Spleen (tissue), 11 donors: ENCODE data around the gene AKAP11. TPM values are rescaled to one million over a fixed set of nuclear protein-coding genes. Genes with fewer than 3 reads are reported as not detected.

Source experiments
- DNase-seq: peaks from one replicate; pipeline ENCODE4 v3.0.0-alpha.2; 2020
- H3K27ac ChIP-seq, 8 donors: fragments of 200-600 bp; sonication (generic) in 7 of 8; 1 replicate in 4 of 8; 2 replicates in 4 of 8; pipeline versions ENCODE4 v1.5.0 to v1.8.0; 2016 to 2021; ENCODE audit warnings: inconsistent platforms in 4 of 8, mild to moderate bottlenecking in 4 of 8, moderate library complexity in 1 of 8
- H3K27me3 ChIP-seq, 7 donors: fragments of 200-600 bp; sonication (generic) in 6 of 7; replicated peaks in 1 of 7; 1 replicate in 4 of 7; 2 replicates in 3 of 7; pipeline versions ENCODE4 v1.5.0 to v1.8.0; 2016 to 2021; ENCODE audit warnings: inconsistent platforms in 3 of 7, mild to moderate bottlenecking in 1 of 7
- H3K36me3 ChIP-seq, 6 donors: fragments of 200-600 bp; sonication (generic) in 5 of 6; 1 replicate in 4 of 6; 2 replicates in 2 of 6; pipeline versions ENCODE4 v1.5.0 to v1.8.0; 2016 to 2021; ENCODE audit warnings: inconsistent platforms in 2 of 6
- H3K4me1 ChIP-seq, 6 donors: fragments of 200-600 bp; sonication (generic) in 5 of 6; 1 replicate in 3 of 6; 2 replicates in 3 of 6; pipeline versions ENCODE4 v1.5.0 to v1.8.0; 2016 to 2021; ENCODE audit warnings: inconsistent platforms in 3 of 6
- H3K4me3 ChIP-seq, 8 donors: fragments of 200-600 bp; sonication (generic) in 7 of 8; 1 replicate in 4 of 8; 2 replicates in 4 of 8; pipeline versions ENCODE4 v1.5.0 to v1.8.0; 2016 to 2021; ENCODE audit warnings: inconsistent platforms in 4 of 8, mild to moderate bottlenecking in 4 of 8, moderate library complexity in 2 of 8
- H3K9me3 ChIP-seq, 8 donors: fragments of 200-600 bp; sonication (generic) in 7 of 8; 1 replicate in 4 of 8; 2 replicates in 4 of 8; pipeline versions ENCODE4 v1.5.0 to v1.8.0; 2016 to 2021; ENCODE audit warnings: inconsistent platforms in 4 of 8
- POLR2A ChIP-seq, 3 donors: fragments of 450-650 bp; IDR thresholded peaks; one replicate each; pipeline ENCODE4 v1.5.1; 2017; ENCODE audit warnings: antibody characterized with exemption in 3 of 3, mild to moderate bottlenecking in 1 of 3
- POLR2AphosphoS5 ChIP-seq, 3 donors: sonication (generic); formaldehyde crosslinking; IDR thresholded peaks; one replicate each; pipeline ENCODE4 v1.5.1; 2017; ENCODE audit warnings: antibody characterized with exemption in 3 of 3
- WGBS, 5 donors: extraction: QIAGEN DNeasy Blood & Tissue Kit in 3 of 5; methylation state at CpG; one replicate each; pipeline versions ENCODE4 v1.1.5 to v1.1.7; 2013 to 2018; 5-methylcytosine and 5-hydroxymethylcytosine counted together
- intact Hi-C: fragments of 100-400 bp; cut with DNase I; formaldehyde crosslinking; loops from one replicate; pipeline ENCODE4 v1.15.0; 2023; ENCODE audit warnings: low total_unique reads
- polyA plus RNA-seq, 3 donors: library from polyadenylated mRNA; stranded (reverse); fragments of 200-250 nt; gene quantifications; one replicate each; pipeline ENCODE4 v1.2.1, GENCODE V29; 2013
- total RNA-seq, 7 donors: library from RNA; depleted of rRNA in 3 of 7; stranded (reverse); fragments of >200 nt in 3 of 7; fragmentation: NEBNext Ultra II Directional in 4 of 7; extraction: Animal tissue kit (Norgen Biotek cat#: 25700) in 4 of 7; gene quantifications; one replicate each; pipeline versions ENCODE4 v1.1.0 to v1.2.1, GENCODE V29; 2016 to 2021
- TF ChIP-seq, protein P1 (sequence below), 11 experiments: fragments of 200-600 bp in 7 of 11; fragments of 450-650 bp in 4 of 11; sonication (generic) in 4 of 11; IDR thresholded peaks in 8 of 11; conservative IDR thresholded peaks in 3 of 11; 1 replicate in 7 of 11; 2 replicates in 4 of 11; pipeline versions ENCODE4 v1.4.0 to v1.8.0; 2016 to 2021; ENCODE audit warnings: antibody characterized with exemption in 11 of 11, inconsistent platforms in 4 of 11, mild to moderate bottlenecking in 1 of 11
- donor health status: healthy with polysubstance abuse.
- donor health status: DM: no; HTN: no; CAD: no; lungs with moderate emphysema.
- donor health status: DM: no; HTN: no; CAD: no.
- donor health status: Bipolar disorder and iron deficiency.
- donor health status: healthy.
- donor health status: DM: no; HTN: no; CAD: no.
- donor health status: DM: yes; HTN: yes; CAD: no.

AKAP11 gene
- total and polyA plus RNA-seq, 10 donors = 9.4 to 43.5 (median 37.3) TPM

DNA sequence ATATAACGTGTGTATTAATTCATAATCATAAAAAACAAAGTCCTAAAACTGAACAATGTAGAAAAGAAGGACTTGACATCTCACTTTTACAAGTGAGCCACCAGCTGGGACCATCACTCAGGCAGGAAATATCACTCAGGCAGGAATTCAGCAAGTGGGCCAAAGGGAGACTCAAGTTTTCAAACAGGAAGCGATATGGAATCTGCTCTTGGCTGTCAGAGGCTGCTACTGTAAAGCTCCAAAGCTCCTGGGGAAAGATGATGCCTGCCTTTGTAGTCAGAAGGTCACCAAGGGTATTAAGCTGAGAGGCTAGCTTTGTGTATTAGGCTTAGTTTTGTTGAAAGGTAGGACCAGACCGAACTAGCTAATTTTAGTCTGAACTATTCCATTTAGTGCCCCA is 5.5 kb upstream of the AKAP11 start:
- Histone ChIP-seq H3K27me3 (no peaks in the 10 kb centered on the region), H3K4me1 (peaks cover 0 to 8% (median 7%) of the 10 kb centered on the region in 6 donors), H3K36me3 (no peaks in the 10 kb centered on the region), H3K4me3 (no peak overlapping the region), H3K27ac (peak overlapping the region in 2 of 8 donors; percentile 3 to 31), H3K9me3 (no peaks in the 10 kb centered on the region)
- no peak for TF ChIP-seq POLR2AphosphoS5 (IDR thresholded peaks at IDR 0.05)
- no peak for TF ChIP-seq POLR2A (IDR thresholded peaks at IDR 0.05)
- TF ChIP-seq, protein P1, sequence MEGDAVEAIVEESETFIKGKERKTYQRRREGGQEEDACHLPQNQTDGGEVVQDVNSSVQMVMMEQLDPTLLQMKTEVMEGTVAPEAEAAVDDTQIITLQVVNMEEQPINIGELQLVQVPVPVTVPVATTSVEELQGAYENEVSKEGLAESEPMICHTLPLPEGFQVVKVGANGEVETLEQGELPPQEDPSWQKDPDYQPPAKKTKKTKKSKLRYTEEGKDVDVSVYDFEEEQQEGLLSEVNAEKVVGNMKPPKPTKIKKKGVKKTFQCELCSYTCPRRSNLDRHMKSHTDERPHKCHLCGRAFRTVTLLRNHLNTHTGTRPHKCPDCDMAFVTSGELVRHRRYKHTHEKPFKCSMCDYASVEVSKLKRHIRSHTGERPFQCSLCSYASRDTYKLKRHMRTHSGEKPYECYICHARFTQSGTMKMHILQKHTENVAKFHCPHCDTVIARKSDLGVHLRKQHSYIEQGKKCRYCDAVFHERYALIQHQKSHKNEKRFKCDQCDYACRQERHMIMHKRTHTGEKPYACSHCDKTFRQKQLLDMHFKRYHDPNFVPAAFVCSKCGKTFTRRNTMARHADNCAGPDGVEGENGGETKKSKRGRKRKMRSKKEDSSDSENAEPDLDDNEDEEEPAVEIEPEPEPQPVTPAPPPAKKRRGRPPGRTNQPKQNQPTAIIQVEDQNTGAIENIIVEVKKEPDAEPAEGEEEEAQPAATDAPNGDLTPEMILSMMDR (IDR thresholded peaks at IDR 0.05 in 8 of 11, conservative IDR thresholded peaks at IDR 0.05 in 3 of 11) = no peak
- intact Hi-C loops = no loop called here
- no peak for DNase-seq
- WGBS, 5 donors = 58 to 68% (median 67%) methylated on average over 3 of the region's 3 CpGs

DNA sequence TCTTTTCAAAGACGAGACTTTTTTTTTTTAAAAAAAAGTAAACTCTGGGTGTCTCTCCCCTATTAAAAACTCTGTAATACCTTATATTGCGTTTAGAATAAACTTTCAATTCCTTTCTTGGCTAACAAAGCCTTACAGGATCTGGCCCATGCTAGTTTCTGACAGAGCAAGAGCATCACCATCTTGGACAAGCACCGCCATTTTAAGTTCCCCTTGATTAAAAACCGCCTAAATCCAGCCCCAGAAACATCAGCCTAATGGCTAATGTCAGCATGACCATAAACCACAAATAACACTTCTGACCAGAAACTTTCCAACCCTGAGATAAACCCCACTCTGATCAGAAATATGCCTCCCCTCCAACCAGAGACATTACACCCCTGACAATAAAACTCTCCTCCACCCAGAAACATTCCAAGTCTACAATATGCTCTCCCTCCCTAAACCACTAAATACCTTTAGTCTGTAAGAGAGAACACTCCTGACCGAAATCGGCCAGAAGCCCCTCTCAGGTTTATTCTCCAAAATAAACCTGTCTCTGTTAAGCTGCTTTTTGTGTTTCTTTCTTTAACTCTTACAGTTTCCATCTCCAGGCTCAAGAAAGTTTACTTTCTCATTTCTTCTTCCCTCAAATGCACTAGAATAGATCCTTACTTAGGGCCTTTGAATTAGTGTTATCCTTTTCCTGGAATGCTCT is 1.6 kb upstream of the AKAP11 start:
- no peak overlapping the region for H3K27ac ChIP-seq
- WGBS, 5 donors = 94 to 98% (median 96%) methylated on average over 6 of the region's 6 CpGs
- DNase-seq = no peak
- H3K4me3 ChIP-seq = no peak overlapping the region
- H3K9me3 ChIP-seq = no peaks in the 10 kb centered on the region
- TF ChIP-seq POLR2A (IDR thresholded peaks at IDR 0.05) (no peak), POLR2AphosphoS5 (IDR thresholded peaks at IDR 0.05) (no peak)
- TF ChIP-seq, protein P1 (IDR thresholded peaks at IDR 0.05 in 8 of 11, conservative IDR thresholded peaks at IDR 0.05 in 3 of 11) = no peak
- H3K27me3 ChIP-seq = no peaks in the 10 kb centered on the region
- intact Hi-C loops = no loop called here
- H3K4me1 ChIP-seq = peaks cover 6 to 39% (median 35%) of the 10 kb centered on the region in 6 donors
- H3K36me3 ChIP-seq = no peaks in the 10 kb centered on the region

DNA sequence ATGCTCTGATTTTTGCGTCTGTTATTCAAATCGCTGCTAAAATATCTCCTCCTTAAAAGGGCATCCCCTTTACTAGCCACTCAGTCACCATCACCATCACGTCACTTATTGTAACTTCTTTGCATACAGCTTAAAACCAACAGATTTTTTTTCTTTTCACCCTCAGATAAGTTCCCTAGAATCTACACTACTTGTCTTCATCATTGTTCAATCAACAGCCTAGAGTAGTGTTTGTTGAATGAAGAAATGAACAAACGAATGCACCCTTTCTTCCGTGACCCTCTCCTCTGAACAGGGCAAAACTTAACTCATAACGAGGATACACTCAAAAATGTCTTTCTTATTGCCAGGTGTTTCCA is 1.1 kb upstream of the AKAP11 start:
- no peak for DNase-seq
- 68 to 90% (median 81%) methylated on average over 6 of the region's 6 CpGs for WGBS, 5 donors
- no peak for TF ChIP-seq POLR2AphosphoS5 (IDR thresholded peaks at IDR 0.05)
- TF ChIP-seq POLR2A (IDR thresholded peaks at IDR 0.05) = no peak
- TF ChIP-seq, protein P1 (IDR thresholded peaks at IDR 0.05 in 8 of 11, conservative IDR thresholded peaks at IDR 0.05 in 3 of 11) = no peak
- Histone ChIP-seq H3K27ac (peak overlapping the region; percentile 79 to 97 (median 95)), H3K4me3 (peak overlapping the region in 7 of 8 donors; percentile 83 to 95 (median 91)), H3K36me3 (no peaks in the 10 kb centered on the region), H3K4me1 (peaks cover 6 to 44% (median 40%) of the 10 kb centered on the region in 6 donors), H3K9me3 (no peaks in the 10 kb centered on the region), H3K27me3 (no peaks in the 10 kb centered on the region)
- intact Hi-C loops = no loop called here

DNA sequence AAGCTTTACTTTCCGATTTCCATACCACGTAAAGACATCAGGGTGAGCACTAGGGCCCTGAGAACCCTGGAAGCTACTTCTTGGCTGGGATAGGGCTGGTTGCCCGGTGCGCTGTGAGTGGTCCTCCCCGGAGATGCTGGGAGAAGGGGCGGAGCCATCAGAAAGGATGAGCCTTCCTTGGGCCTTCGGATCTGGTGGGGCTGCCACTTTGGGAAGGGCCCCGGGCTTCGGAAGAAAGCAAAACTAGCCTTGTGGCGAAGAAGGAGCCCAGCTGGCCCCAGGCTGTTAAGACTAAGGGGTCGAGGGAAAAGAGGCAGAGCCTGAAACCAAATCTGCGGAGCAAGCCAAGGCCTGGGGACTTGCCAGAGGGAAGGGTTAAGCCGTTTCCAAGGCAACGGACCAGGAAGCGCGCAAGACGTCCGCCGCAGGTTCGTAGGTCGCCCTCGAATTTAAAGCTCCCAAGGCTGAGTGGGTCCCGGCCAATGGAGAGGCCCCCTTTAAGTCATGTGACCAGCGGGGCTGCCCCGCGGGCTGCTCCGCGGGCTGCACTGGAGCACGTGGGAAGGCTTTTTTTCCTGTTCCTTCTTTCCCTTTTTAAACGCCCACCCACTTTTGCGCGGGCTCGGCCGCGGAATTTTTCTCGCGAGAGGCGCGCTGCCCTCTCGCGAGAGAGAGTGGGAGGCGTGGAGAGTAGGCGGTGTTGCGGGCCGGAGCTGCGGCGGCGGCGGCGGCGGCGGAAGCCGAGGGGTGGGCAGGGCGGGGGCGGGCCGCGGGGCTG is 426 bp upstream of the AKAP11 start:
- H3K27ac ChIP-seq = peak overlapping the region; percentile 88 to 97 (median 95)
- no peaks in the 10 kb centered on the region for H3K9me3 ChIP-seq
- intact Hi-C loops = no loop called here
- peak; percentile 98 for DNase-seq
- TF ChIP-seq POLR2AphosphoS5 (IDR thresholded peaks at IDR 0.05) = peak; percentile 52 to 80 (median 73)
- TF ChIP-seq, protein P1 (IDR thresholded peaks at IDR 0.05 in 8 of 11, conservative IDR thresholded peaks at IDR 0.05 in 3 of 11) = peak in 3 of 11 experiments; percentile 36 to 50 (median 49)
- no peak for TF ChIP-seq POLR2A (IDR thresholded peaks at IDR 0.05)
- H3K4me1 ChIP-seq = peaks cover 6 to 51% (median 46%) of the 10 kb centered on the region in 6 donors
- 4 to 6% (median 5%) methylated on average over 39 to 57 of the region's 57 CpGs for WGBS, 5 donors
- no peaks in the 10 kb centered on the region for H3K27me3 ChIP-seq
- H3K36me3 ChIP-seq = no peaks in the 10 kb centered on the region
- H3K4me3 ChIP-seq = peak overlapping the region; percentile 77 to 95 (median 90)
